ENCODE results near the gene NCOA3. TPM values are rescaled to one million over a fixed set of nuclear protein-coding genes. Genes with fewer than 3 reads are reported as not detected.

NCOA3 gene
- polyA plus RNA-seq, 3 donors, result 5.3 to 8.2 (median 8.2) TPM

DNA sequence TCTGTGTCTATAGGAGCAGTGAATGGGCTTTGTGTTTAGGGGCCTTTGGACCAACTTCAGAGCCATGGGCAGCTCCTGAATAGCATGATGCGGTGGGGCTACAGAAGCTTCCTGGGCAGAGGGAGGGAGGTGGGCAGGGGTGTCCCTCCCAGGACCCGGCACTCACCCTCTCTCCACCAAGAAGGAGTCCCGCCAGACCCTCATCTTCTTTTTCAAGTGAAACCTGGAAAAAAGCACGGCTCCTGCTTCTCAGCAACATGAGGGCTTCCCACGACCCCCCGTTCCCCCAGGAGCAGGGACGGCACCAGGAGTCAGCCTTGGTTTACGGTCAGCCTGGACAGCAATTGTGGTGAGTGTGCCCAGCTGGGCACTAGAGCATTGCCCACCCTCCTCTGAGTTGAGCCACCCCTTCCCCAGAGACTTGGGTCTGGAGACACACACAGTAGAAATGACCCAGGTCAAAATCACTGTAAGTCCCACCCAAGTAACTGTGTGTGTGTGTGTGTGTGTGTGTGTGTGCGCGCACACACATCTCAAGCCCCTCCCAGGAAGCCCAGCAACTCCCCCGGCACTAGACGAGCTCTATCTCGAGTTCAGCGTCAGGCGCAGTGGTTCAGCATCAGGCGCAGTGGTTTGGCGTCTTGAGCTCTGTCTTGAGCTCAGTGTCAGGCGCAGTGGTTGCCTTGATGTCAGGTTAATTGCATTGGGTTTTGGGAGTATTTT lies 175.4 kb downstream of the NCOA3 start:
- no peak overlapping the region for H3K27ac ChIP-seq (ENCODE audit: low read depth, low read length)
- WGBS, 3 donors, result 70 to 75% (median 74%) methylated on average over 18 of the region's 18 CpGs

DNA sequence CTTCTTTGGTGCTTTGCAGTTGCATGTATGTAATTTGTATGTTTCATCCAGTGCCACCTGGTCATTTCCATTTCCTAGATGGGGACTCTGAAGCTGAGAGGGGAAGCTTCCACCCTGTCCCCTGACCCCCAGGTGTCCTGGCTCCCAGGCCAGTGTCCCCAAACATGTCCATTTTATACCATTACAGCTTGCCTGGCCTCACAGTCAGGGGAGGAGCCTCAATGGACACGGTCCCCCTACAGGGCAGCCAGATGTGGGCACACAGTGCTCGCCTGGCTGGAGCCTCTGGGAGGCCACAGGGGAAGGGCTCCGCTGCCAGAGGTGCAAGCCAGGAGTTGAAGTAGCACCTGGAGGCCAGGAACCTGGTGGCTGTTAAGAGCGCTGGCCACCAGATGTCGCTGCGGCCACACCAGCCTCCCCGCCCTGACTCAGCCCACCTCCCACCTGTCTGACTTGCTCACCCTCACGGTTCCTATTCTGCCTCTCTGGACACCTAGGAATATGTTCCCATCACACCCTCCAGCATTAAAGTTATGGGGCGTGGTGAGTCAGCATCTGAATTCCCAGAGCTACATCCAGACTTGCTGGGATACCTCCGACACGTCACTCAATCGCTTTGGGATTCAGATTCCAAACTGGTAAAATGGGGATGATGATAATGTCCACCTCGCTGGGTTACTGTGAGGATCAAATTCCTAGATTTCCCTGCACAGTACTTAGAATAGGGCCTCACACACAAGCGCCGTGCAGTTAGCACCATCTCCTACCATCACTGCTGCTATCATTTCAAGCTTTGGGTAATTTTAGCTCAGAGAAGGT lies 176.2 kb downstream of the NCOA3 start:
- 41 to 56% (median 49%) methylated on average over 15 of the region's 15 CpGs for WGBS, 3 donors
- H3K27ac ChIP-seq (ENCODE audit: low read depth, low read length), result no peak overlapping the region

DNA sequence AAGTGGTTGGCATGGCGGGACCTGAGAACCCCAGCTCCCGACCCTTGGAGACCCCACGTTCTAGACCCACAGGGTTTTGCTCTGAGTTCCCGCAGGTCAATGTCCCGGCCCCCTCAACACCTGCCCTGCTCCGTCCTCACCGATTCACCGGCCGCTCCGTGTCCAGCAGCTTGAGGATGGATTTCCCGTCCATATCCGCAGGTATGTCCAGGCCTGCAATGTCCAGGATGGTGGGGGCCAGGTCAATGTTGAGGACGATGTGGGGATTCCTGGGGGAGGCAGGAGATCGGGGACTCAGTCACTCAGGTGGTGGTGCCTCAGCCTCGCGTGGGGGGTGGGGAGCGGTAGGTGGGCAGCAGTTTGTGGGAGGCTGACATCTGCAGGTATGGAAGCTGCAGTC lies 176.8 kb downstream of the NCOA3 start:
- H3K27ac ChIP-seq (ENCODE audit: low read depth, low read length), result no peak overlapping the region
- WGBS, 3 donors, result 88 to 94% (median 92%) methylated on average over 17 of the region's 17 CpGs

DNA sequence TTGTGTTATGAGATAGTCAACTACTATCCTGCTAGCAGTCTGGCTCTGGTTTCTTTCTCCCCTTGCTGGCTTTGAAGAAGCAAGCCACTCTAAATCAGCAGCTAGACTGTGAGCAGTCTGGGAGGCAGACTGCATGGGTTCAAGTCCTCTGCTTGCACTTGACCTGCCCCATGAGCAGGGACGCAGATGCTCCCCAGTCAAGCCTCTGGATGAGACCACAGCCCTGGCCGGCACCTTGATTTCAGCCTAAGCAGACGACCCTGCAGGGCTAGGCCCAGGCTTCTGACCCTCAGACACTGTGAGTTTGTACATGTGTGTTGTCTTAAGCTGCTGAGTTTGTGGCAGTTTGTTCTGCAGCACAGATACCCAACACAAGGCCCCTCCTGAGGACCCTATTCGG lies 177.8 kb downstream of the NCOA3 start:
- WGBS, 3 donors, result 94 to 99% (median 96%) methylated on average over 4 of the region's 4 CpGs
- H3K27ac ChIP-seq (ENCODE audit: low read depth, low read length), result no peak overlapping the region

DNA sequence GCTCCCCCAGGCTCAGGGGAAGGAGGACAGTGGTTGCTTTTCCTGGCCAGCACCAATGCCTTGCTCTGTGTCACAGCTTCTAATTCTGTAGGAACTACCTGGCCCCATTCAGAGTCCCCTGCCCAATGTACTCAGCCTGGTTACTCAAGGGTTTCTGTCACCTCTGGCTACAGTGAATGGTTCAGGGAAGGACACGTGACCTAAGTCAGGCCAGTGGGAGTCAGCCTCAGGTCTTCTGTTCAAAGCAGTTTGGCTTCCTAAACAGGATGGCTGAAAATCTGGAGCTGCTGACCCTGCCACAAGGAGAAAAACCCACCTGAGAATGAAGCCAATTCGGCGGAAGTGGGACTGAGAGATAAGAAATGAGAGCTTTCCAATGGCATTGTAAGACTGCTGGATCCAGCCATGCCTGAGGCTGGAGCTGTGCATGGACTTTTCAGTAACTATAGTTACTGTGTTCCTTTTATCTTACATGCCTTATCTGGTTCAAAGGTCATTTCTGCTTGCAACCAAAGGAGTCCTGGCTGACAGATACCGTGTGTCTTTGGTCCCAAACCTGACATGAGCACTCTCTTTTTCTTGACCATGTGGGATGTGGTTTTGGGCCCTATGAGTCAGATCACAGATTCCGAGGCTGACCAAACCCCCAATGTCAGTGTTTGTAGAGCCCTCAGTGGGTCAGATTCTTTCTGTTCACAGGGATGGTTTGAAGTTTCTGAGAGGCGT lies 179.3 kb downstream of the NCOA3 start:
- 78 to 93% (median 90%) methylated on average over 6 of the region's 6 CpGs for WGBS, 3 donors

DNA sequence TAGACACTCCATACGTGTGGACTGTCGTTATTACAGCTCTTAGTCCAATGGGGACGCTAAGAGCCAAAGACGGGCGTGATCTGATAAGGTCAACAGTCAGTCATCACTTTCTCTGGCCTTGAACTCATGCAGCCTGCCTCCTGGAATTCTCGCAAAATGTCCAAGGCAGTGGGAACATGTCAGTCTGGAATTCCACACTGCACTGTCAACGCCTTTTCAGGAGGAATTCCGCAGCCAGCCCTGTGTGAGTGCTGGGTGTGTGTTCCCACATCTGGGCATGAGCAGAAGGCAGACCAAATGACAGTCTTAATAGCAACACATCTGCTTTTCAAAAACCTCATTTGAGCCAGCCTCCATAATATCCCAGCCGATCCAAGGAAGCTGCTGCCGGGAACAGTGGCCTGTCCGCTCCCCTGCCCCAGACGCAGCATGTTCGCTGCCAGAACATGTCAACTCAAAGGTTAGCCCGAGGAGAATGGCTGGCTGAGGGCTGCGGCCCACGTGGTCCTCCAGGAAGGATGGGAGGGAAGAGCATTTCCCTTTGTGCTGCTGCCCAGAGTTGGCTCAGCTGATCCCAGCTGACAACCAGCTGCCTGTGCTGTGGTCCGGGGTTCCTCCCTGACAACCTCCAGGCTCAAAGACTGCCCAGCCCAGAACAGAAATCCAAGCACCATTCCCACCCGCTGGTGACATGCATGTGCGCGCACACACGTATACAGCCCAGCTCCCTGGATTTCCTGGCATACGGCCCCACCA lies 180.5 kb downstream of the NCOA3 start:
- H3K27ac ChIP-seq (ENCODE audit: low read depth, low read length), result no peak overlapping the region
- WGBS, 3 donors, result 49 to 69% (median 52%) methylated on average over 22 of the region's 22 CpGs

More for the DNA sequence above, 179.3 kb downstream of the NCOA3 start:
- H3K27ac ChIP-seq (ENCODE audit: low read depth, low read length), result no peak overlapping the region

DNA sequence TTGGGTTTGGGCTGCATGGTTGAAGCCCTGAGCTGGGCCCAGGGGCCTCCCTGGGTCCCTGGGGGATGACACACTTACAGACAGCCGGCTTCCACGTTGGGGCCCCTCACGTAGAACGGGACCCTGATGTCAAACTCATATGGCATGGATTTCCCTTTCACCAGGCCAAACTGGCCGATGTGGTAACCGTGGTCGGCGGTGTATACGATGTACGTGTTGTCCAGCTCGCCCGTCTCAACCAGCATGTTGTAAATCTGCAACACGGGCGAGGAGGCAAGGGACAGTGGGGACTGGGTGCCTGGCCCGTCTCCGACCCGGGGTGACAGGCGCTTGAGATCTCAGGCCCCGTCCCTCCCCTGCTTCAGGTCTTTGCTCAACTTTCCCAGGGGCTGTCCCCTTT lies 181.2 kb downstream of the NCOA3 start:
- 91 to 93% (median 91%) methylated on average over 19 of the region's 19 CpGs for WGBS, 3 donors
- no peak overlapping the region for H3K27ac ChIP-seq (ENCODE audit: low read depth, low read length)

DNA sequence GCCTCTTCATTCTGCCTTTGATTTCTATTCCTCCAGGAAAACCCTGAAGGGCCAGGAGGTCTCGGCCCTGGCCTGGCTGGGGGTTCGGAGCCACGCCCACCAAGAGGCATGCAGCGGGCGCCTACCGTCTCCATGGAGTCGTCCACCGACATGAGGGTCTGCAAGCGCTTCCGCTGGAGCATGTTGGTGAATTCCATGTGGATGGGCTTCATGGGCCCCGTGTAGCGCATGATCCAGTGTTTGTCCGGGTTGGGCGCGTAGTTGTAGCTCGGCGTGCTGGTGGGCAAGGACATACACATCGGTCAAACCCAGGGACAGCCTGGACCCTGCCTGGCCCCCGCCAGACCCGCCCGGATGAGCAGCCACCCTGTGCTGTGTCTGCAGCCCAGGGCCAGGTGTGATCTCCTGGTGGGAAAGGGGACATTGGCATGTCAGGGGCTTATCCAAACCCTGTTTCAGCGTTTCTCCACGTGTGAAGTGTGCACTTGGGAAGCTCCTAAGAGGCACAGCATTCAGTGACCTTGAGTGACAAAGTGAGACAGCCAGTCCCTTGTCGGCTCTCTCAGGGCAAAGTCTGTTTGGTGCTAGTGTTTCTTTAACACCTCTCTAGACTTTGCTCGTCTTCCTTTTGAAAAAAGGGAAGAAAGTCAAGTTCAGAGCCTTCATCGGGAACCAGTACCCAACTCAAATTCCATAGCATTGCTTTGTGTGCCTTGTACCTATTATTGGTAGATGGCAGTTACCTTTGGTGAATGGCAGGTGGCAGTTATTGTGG lies 182.8 kb downstream of the NCOA3 start:
- no peak overlapping the region for H3K27ac ChIP-seq (ENCODE audit: low read depth, low read length)
- WGBS, 3 donors, result 78 to 92% (median 90%) methylated on average over 26 of the region's 26 CpGs

DNA sequence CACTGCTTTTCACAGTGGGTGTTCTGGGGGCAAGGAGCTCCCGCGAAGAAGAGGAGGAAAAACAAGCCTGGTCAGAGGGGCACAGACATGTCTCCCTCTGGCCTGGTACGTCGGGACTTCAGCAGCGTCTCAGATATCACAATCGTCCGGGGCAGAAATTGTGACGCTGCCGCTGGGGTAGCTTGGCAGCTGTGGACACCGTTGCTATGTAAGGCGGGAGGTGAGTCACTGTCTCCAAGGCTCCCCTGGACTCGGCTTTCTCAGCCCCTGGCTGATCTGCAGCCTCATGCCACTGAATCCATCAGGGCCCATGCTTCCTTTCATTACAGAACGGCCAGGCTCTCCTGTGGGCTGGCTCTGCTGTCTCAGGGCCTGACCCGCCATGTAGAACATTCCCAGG lies 184.9 kb downstream of the NCOA3 start:
- WGBS, 3 donors, result 83 to 88% (median 87%) methylated on average over 13 to 14 of the region's 14 CpGs
- no peak overlapping the region for H3K27ac ChIP-seq (ENCODE audit: low read depth, low read length)

DNA sequence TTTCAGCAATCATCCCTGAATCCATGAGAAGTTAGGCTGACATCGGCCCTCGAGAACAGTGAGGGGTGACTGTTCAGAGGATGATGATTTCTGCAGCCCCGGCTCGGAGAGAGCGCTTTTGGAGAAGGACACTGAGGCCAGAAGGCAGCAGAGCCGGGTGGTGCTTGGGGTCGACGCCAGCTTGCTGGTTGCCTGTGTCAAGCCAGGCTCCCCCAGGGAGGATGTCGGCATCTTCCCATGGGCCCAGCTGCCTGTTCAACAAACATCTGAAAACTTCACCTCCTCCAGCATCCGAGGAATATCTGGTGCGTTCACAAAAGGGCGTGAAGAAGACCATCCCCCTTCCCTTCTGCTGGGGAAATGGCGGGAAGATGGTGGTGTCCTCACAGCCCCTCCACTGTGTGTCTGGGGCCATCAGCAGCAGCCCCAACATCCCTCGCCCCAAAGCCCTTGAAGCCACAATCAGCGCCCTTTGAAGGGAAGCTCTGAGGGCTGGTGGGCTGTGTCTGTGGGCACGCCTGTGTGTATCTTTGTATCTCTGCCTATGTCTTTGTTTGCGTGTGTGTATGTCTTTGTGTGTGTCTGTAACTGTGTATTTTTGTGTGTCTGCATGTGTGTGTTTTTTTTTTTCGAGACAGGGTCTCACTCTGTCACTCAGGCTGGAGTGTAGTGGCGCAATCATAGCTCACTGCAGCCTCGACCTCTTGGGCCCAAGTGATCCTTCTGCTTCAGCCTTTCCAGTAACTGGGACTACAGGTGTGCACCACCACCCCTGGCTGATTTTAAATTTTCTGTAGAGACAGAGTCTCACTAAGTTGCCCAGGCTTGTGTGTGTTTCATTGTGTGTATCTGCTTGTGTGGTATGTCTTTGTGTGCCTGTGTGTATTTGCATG lies 185.7 kb downstream of the NCOA3 start:
- WGBS, 3 donors, result 87 to 91% (median 90%) methylated on average over 20 of the region's 20 CpGs
- no peak overlapping the region for H3K27ac ChIP-seq (ENCODE audit: low read depth, low read length)

DNA sequence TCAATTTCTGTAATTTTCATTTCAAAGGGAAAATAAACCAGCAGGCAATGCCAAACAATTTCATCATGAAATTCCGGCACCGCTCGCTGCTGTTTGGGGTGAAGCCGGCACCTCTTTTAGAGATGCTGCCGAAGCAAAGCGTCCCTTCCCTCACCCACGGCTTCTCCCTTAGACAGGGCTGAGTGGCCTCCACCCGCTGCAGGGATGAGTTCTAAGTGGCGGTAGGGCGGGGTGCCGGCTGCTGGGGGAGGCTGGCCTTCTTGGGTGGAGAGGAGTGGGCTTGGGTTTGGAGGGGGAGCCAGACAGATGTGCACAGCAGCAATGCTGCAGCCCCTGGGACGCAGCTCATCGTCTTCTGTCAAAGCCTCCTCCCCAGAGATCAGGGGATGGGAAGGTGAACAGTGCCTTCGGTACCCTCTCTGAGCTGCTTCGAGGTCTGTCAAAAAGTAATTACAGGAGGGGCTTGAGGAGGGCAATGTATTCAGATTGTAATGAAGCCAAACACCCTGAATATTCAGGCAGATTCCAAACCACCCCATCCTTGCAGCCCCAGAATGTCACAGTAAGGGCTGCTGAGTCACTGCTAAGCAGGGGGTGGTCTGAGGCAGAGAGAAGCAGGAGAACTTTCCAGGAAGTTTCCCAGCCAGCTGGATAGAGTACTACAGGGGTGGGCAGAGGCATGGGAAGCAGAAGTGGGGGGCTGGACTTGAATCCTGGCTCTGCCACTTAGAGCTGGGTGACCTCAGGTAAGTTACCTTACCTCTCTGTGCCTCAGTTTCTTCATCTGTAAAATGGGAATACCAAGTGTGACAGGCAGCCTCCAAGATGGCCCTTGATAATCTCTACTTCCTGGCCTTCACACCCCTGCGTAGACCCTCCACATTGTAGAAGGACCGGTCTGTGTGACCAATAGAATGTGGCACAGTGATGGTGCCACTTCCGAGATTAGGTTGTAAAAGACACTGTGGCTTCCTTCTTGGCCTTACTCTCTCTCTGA lies 187.0 kb downstream of the NCOA3 start:
- H3K27ac ChIP-seq (ENCODE audit: low read depth, low read length), result no peak overlapping the region
- WGBS, 3 donors, result 77 to 89% (median 85%) methylated on average over 18 of the region's 18 CpGs

DNA sequence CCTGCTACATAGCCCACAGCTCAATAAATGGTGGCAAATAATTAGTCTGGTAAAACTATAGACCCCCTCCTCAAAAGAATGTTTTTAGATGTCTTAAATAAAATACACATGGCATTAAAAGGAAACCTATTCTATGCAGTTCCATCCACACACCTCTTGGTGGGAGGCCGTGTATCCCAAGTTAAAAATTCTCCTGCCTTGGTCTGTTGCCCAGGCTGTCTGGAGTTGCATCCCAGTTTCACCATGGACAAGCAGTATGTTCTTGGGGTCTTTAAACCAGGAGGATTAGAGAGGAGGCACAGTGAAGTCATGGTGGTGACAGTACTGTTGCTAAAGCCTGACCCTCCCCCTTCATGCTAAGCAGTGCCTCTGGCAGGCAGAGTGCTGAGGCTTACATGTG lies 188.0 kb downstream of the NCOA3 start:
- H3K27ac ChIP-seq (ENCODE audit: low read depth, low read length), result no peak overlapping the region
- 81 to 98% (median 97%) methylated on average over 1 of the region's 1 CpG for WGBS, 3 donors

DNA sequence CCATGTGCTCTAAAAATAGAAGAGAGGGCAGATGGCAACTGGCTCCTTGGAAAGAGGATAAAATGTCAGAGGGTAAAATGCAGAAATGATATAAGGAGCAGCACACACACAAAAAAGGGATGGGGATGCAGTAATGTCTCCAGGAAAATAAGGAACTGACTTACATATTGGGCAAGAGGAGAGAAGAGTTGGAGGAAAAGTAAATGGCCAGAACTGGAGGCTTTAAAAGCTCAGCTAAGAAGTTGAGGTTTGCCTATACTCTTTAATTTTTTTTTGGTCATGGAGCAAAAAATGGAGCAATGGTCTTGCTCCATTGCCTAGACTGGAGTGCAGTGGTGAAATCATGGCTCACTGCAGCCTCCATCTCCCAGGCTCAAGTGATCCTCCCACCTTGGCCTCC lies 189.9 kb downstream of the NCOA3 start:
- H3K27ac ChIP-seq (ENCODE audit: low read depth, low read length), result no peak overlapping the region

DNA sequence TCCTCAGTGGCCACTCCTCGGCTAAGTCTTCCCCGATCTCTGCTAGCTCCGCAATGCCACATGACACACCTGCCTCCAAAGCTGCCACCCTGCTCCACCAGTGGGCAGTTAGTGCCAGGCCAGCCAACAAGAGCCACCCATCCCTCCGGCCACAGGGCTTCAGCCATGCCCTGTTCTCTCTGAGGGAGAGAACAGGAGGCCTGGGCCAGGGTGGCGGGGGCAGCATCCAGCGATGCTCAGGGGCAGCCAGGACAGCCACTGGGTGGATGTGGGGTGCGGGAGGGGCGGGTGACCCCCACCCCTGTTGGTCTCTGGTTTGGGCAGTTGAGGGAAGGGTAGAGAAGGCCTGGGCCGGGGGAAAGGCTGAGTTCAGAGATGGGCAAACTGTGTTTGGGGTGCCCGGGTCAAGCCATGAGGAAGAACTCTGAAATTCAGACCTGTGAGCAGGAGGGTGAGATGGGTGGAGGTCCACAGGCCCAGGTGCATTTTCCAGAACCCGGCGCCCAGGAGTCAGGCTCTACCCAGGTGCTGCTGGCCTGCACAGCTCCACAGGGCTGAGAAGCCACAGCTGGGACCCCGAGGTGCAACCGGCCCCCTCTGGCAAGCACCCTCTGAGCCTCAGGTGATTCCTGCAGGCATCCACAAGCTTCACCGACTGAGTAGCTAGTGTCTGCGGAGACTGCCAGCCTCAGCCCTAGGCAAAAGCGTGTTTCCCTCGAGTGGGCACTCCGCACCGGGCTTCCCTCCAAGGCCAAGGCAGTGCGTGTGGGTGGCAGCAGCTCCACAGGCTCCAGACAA lies 192.5 kb downstream of the NCOA3 start:
- WGBS, 3 donors, result 89 to 97% (median 95%) methylated on average over 21 of the region's 21 CpGs
- H3K27ac ChIP-seq (ENCODE audit: low read depth, low read length), result no peak overlapping the region

DNA sequence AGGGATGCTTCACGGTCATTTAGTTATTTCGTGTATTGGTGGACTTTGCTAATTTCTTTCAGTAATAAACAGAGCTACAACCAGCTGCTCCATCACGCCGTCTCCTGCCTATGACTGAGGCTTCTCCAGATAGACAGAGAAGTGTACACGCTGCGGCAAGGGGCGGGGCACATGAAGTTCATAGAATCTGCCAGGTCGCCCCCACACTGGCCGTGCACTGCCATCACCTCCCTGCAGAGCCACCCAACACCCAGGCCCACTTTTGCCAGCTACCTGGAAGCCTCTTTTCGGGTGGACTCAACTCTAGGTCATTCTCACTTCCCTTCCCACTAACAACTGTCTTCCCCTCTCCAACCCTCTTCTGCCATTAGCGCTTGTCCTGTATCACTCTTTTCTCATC lies 195.2 kb downstream of the NCOA3 start:
- no peak overlapping the region for H3K27ac ChIP-seq (ENCODE audit: low read depth, low read length)
- 88 to 97% (median 95%) methylated on average over 11 of the region's 11 CpGs for WGBS, 3 donors
